Testis (tissue), 3 donors: ENCODE data around the gene SART1. TPM values are rescaled to one million over a fixed set of nuclear protein-coding genes. Genes with fewer than 3 reads are reported as not detected.

Source experiments
- DNase-seq: peaks from one replicate; pipeline ENCODE4 v3.0.0-alpha.2; 2019
- H3K27ac ChIP-seq, 2 donors: fragments of 200-600 bp; sonication (generic); one replicate each; pipeline ENCODE4 v1.5.1; 2019
- H3K27me3 ChIP-seq: fragments of 200-600 bp; sonication (generic); one replicate; pipeline ENCODE4 v1.5.1; 2019
- H3K36me3 ChIP-seq: fragments of 200-600 bp; sonication (generic); one replicate; pipeline ENCODE4 v1.5.1; 2017; ENCODE audit warnings: low read depth; ENCODE audit errors: missing control alignments
- H3K4me1 ChIP-seq: fragments of 200-600 bp; sonication (generic); one replicate; pipeline ENCODE4 v1.5.1; 2019
- H3K4me3 ChIP-seq, 2 donors: fragments of 200-600 bp; sonication (generic); one replicate each; pipeline ENCODE4 v1.5.1; 2017 to 2019
- H3K9me3 ChIP-seq: fragments of 200-600 bp; sonication (generic); one replicate; pipeline ENCODE4 v1.5.1; 2017
- POLR2A ChIP-seq: fragments of 450-650 bp; IDR thresholded peaks from one replicate; pipeline ENCODE4 v1.6.1; 2017; ENCODE audit warnings: antibody characterized with exemption, mild to moderate bottlenecking, moderate library complexity
- WGBS, 2 donors: methylation state at CpG; one replicate each; pipeline ENCODE4 v1.1.5; 2018; 5-methylcytosine and 5-hydroxymethylcytosine counted together
- intact Hi-C: fragments of 100-400 bp; cut with DNase I; formaldehyde crosslinking; loops from one replicate; pipeline ENCODE4 v1.15.1; 2023; ENCODE audit warnings: low total_unique reads
- polyA plus RNA-seq: library from polyadenylated mRNA; stranded (reverse); fragments of 350-450 nt; fragmentation: Illumina TruSeq; extraction: RNeasy Lipid Tissue Mini Kit (QIAGEN cat#74804); gene quantifications from one replicate; pipeline ENCODE4 v1.2.3, GENCODE V29; 2014; ENCODE audit warnings: low read depth, low replicate concordance; ENCODE audit not compliant: insufficient read depth
- total RNA-seq, 2 donors: library from RNA; depleted of rRNA; stranded (reverse); fragments of >200 nt; gene quantifications; one replicate each; pipeline ENCODE4 v1.2.3, GENCODE V29; 2016
- TF ChIP-seq, protein P1 (sequence below), 3 experiments: fragments of 450-650 bp in 2 of 3; fragments of 200-600 bp in 1 of 3; sonication (generic) in 1 of 3; IDR thresholded peaks; one replicate each; pipeline ENCODE4 v1.5.1; 2016 to 2019; ENCODE audit warnings: antibody characterized with exemption in 3 of 3, mild to moderate bottlenecking in 2 of 3, moderate library complexity in 1 of 3

SART1 gene
- total and polyA plus RNA-seq, 3 donors from 2014 or later, result 56.8 to 102 (median 81.1) TPM

DNA sequence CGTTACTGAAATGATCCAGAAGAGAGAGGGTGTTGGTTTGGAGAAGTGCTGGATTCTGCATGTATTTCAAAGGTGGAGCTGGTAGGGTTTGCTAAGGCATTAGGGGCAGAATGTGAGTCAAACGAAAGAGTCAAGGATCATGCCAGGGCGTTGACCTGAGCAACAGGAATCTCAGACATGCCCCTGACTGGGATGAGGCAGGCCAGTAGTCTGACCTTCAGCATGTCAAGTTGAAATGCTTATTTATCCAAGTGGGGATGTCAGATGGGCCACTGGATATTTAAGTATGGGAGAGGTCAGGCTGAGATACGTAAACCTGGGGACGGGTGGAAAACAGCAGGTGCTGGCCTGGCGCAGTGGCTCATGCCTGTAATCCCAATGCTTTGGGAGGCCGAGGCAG, 19.0 kb upstream of the SART1 start:
- TF ChIP-seq, protein P1, sequence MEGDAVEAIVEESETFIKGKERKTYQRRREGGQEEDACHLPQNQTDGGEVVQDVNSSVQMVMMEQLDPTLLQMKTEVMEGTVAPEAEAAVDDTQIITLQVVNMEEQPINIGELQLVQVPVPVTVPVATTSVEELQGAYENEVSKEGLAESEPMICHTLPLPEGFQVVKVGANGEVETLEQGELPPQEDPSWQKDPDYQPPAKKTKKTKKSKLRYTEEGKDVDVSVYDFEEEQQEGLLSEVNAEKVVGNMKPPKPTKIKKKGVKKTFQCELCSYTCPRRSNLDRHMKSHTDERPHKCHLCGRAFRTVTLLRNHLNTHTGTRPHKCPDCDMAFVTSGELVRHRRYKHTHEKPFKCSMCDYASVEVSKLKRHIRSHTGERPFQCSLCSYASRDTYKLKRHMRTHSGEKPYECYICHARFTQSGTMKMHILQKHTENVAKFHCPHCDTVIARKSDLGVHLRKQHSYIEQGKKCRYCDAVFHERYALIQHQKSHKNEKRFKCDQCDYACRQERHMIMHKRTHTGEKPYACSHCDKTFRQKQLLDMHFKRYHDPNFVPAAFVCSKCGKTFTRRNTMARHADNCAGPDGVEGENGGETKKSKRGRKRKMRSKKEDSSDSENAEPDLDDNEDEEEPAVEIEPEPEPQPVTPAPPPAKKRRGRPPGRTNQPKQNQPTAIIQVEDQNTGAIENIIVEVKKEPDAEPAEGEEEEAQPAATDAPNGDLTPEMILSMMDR (IDR thresholded peaks at IDR 0.05), result no peak
- no peak for TF ChIP-seq POLR2A
- no peak overlapping the region for H3K27ac ChIP-seq
- H3K4me3 ChIP-seq, result no peak overlapping the region
- 85 to 86% methylated on average over 7 of the region's 7 CpGs for WGBS, 2 donors
- no peaks in the 10 kb centered on the region for H3K27me3 ChIP-seq
- DNase-seq, result no peak
- no peaks in the 10 kb centered on the region for H3K36me3 ChIP-seq
- H3K4me1 ChIP-seq, result no peaks in the 10 kb centered on the region
- intact Hi-C loops, result no loop called here
- no peaks in the 10 kb centered on the region for H3K9me3 ChIP-seq

DNA sequence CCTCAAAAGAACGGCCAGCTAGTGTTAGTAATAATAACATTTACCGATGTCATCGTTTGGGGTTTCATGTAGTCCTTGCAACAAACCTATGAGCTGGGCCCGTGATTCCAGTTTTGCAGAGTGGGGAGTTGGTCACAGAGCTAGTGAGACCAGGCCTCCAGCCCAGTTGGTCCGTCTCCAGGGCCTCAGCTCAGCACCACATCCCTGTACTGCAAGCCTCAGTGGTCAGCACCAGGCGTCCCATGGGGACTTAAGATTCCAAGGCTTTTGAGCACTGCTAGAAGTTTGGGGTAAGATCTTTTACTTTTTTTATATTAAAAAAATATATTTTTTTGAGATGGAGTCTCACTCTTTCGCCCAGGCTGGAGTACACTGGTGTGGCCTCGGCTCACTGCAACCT, 17.3 kb upstream of the SART1 start:
- H3K36me3 ChIP-seq, result no peaks in the 10 kb centered on the region
- H3K27me3 ChIP-seq, result no peaks in the 10 kb centered on the region
- no peaks in the 10 kb centered on the region for H3K4me1 ChIP-seq
- intact Hi-C loops, result no loop called here
- no peak for DNase-seq
- H3K27ac ChIP-seq, result no peak overlapping the region
- TF ChIP-seq, protein P1 (IDR thresholded peaks at IDR 0.05), result no peak
- TF ChIP-seq POLR2A, result no peak
- WGBS, 2 donors, result 90 to 94% methylated on average over 8 of the region's 8 CpGs
- H3K4me3 ChIP-seq, result no peak overlapping the region
- no peaks in the 10 kb centered on the region for H3K9me3 ChIP-seq

DNA sequence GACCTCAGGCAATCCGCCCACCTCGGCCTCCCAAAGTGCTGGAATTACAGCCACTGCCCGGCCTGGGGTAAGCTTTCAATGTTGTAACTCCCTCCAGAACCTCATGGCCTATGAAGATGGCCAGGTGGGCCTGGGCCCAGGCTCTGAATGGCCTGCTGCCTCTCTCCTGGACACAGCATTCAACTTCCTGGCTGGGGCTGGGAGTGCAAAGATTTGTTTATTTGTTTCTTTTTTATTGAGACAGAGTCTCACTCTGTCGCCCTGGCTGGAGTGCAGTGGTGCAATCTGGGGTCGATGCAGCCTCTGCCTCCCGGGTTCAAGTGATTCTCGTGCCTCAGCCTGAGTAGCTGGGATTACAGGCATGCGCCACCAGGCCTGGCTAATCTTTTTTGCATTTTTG, 16.8 kb upstream of the SART1 start:
- intact Hi-C loops, result no loop called here
- H3K27ac ChIP-seq, result no peak overlapping the region
- no peak for DNase-seq

DNA sequence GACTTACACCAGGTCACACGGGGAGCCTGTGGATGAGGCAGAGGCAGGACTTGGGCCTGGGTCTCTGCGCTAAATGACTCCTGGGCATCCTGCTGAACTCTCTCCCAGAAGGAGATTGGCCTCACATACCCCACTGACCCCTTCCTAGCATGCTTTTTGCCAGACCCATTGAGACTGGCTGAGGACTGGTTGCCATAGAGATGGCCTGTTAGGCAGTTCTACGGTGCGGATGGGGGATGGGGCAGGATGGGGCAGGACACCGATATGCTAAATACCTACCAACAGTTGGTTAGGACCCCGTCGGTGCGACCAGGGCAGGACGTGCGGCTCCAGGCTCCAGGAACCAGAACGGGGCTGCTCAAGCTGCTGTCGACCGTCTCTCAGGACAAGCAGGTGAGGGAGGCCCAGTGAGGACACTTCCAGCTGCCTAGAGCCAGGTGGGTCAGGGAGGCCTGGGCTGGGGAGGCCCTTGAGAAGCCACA, 16.1 kb upstream of the SART1 start, which contains the start of gene TSGA10IP:
Gene TSGA10IP, plus strand, starts transcription at position 51 of the 482 bp plus-strand sequence. Its CDS starts 196 bp downstream, at position 247.
- Histone ChIP-seq H3K27ac (no peak within 1 kb of the TSS), H3K4me1 (no peaks in the 10 kb centered on the region), H3K9me3 (no peaks in the 10 kb centered on the region), H3K27me3 (no peaks in the 10 kb centered on the region), H3K36me3 (no peaks in the 10 kb centered on the region), H3K4me3 (no peak within 1 kb of the TSS)
- TF ChIP-seq, protein P1 (IDR thresholded peaks at IDR 0.05), result no peak
- TF ChIP-seq POLR2A, result no peak
- intact Hi-C loops, result no loop called here
- no peak for DNase-seq
- 69 to 81% methylated on average over 10 to 13 of the region's 13 CpGs for WGBS, 2 donors

More for the DNA sequence above, 16.8 kb upstream of the SART1 start:
- 50 to 65% methylated on average over 8 of the region's 8 CpGs for WGBS, 2 donors
- Histone ChIP-seq H3K4me1 (no peaks in the 10 kb centered on the region), H3K27me3 (no peaks in the 10 kb centered on the region), H3K9me3 (no peaks in the 10 kb centered on the region), H3K4me3 (no peak overlapping the region), H3K36me3 (no peaks in the 10 kb centered on the region)
- TF ChIP-seq, protein P1 (IDR thresholded peaks at IDR 0.05), result no peak
- TF ChIP-seq POLR2A, result no peak

DNA sequence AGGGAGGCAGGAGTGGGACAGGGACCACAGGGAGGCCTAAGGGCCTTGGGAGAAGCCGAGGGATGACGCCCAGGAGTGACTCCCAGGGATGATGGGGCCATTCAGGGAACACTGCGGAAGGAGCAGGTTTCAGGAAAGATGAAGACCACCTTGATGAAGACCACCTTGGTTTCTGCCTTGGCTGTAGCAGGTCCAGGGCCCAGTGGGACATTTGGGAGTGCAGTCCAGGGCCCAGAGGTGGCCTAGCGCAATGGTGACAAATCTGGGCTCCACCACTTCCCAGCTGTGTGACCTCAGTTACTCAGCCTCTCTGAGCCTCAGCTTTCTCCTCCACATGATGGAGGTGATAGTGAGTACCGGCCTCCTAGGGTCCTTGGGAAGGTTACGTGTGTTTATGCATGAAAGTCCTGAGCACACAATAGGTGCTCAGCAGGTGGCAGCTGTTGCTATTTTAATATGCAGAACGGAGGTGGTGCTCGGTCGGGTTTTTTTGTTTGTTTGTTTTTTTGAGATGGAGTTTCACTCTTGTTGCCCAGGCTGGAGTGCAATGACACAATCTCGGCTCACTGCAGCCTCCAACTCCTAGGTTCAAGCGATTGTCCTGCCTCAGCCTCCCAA, 15.5 kb upstream of the SART1 start:
- TF ChIP-seq, protein P1 (IDR thresholded peaks at IDR 0.05), result no peak
- TF ChIP-seq POLR2A, result no peak
- WGBS, 2 donors, result 88 to 92% methylated on average over 11 of the region's 11 CpGs
- no peaks in the 10 kb centered on the region for H3K4me1 ChIP-seq
- no peak for DNase-seq
- H3K27ac ChIP-seq, result no peak overlapping the region
- intact Hi-C loops, result no loop called here
- no peak overlapping the region for H3K4me3 ChIP-seq
- no peaks in the 10 kb centered on the region for H3K27me3 ChIP-seq
- H3K9me3 ChIP-seq, result no peaks in the 10 kb centered on the region
- H3K36me3 ChIP-seq, result no peaks in the 10 kb centered on the region
